ENCODE results near the gene JOSD2. TPM values are rescaled to one million over a fixed set of nuclear protein-coding genes. Genes with fewer than 3 reads are reported as not detected.

JOSD2 gene
- total RNA-seq, 4 donors from 2014 or later = 6.8 to 36.5 (median 27.1) TPM

GRCh38 chr19:50555450-50556281 lies 44.7 kb upstream of the JOSD2 start:
- no peak for TF ChIP-seq CTCF (IDR thresholded peaks at IDR 0.05; ENCODE audit: low read depth)

- no peak for TF ChIP-seq CTCF (IDR thresholded peaks at IDR 0.05; ENCODE audit: low read depth)
Measured at GRCh38 chr19:50555033-50555432, 44.0 kb upstream of the JOSD2 start.

- no peak for TF ChIP-seq CTCF (IDR thresholded peaks at IDR 0.05; ENCODE audit: low read depth)
Measured at GRCh38 chr19:50554212-50554611, 43.2 kb upstream of the JOSD2 start.

- no peak for TF ChIP-seq CTCF (IDR thresholded peaks at IDR 0.05; ENCODE audit: low read depth)
Measured at GRCh38 chr19:50553134-50553703, 42.2 kb upstream of the JOSD2 start.

GRCh38 chr19:50552540-50552939 lies 41.5 kb upstream of the JOSD2 start:
- TF ChIP-seq CTCF (IDR thresholded peaks at IDR 0.05; ENCODE audit: low read depth) = no peak

- TF ChIP-seq CTCF (IDR thresholded peaks at IDR 0.05; ENCODE audit: low read depth) = no peak
Measured at GRCh38 chr19:50551715-50552187, 40.8 kb upstream of the JOSD2 start.

- TF ChIP-seq CTCF (IDR thresholded peaks at IDR 0.05; ENCODE audit: low read depth) = no peak
Measured at GRCh38 chr19:50551034-50551714, 40.2 kb upstream of the JOSD2 start.
